Activated CD4-positive, CD25-positive, alpha-beta regulatory T cell treated with anti-CD3 and anti-CD28 coated beads, Interleukin-2, amount 50 U/mL, for 72 hours (primary cell): Measurements from ENCODE around the gene CELA3B.
"Not testable (repeated sequence)": the region's sequence is repeated elsewhere in the genome, so short reads cannot be mapped to it uniquely, and the experiment has no call there.

Source experiments
- DNase-seq: peaks from one replicate; pipeline ENCODE4 v3.0.0; 2021

The CELA3B gene

GRCh38 chr1:21976703-21977239 is at the start of gene CELA3B:
CELA3B (plus strand) TSS chr1:21977022; CDS start chr1:21977040, 18 bp downstream.
- DNase-seq: not testable (repeated sequence)

GRCh38 chr1:21927533-21928237 is 49.1 kb upstream of the CELA3B start:
- DNase-seq: no peak

- DNase-seq: no peak
These were observed 46.7 kb upstream of the CELA3B start for GRCh38 chr1:21930080-21930571.

GRCh38 chr1:21930629-21931170 is 46.1 kb upstream of the CELA3B start:
- no peak for DNase-seq

- no peak for DNase-seq
These were observed 45.4 kb upstream of the CELA3B start for GRCh38 chr1:21931171-21932093.

GRCh38 chr1:21932127-21932526 is 44.7 kb upstream of the CELA3B start:
- DNase-seq: no peak

- DNase-seq: no peak
These were observed 43.2 kb upstream of the CELA3B start for GRCh38 chr1:21933397-21934248.

- DNase-seq: no peak
These were observed 41.4 kb upstream of the CELA3B start for GRCh38 chr1:21935393-21935804.

- DNase-seq: no peak
These were observed 40.9 kb upstream of the CELA3B start for GRCh38 chr1:21935891-21936365.

GRCh38 chr1:21936366-21937031 is 40.3 kb upstream of the CELA3B start:
- DNase-seq: no peak

- no peak for DNase-seq
These were observed 39.8 kb upstream of the CELA3B start, which contains the start of gene HSPG2 for GRCh38 chr1:21937034-21937371. HSPG2 (minus strand) TSS chr1:21937310; CDS start chr1:21937217, 93 bp downstream.

GRCh38 chr1:21937372-21938121 is 39.3 kb upstream of the CELA3B start:
- peak; percentile 64 for DNase-seq

- no peak for DNase-seq
These were observed 37.9 kb upstream of the CELA3B start for GRCh38 chr1:21938732-21939538.

GRCh38 chr1:21939650-21940374 is 37.0 kb upstream of the CELA3B start:
- DNase-seq: no peak

- no peak for DNase-seq
These were observed 36.3 kb upstream of the CELA3B start for GRCh38 chr1:21940492-21940891.

GRCh38 chr1:21941370-21941769 is 35.5 kb upstream of the CELA3B start:
- DNase-seq: no peak

GRCh38 chr1:21942464-21942863 is 34.4 kb upstream of the CELA3B start:
- DNase-seq: no peak

- not testable (repeated sequence) for DNase-seq
These were observed 33.7 kb upstream of the CELA3B start for GRCh38 chr1:21942959-21943640.

- DNase-seq: no peak
These were observed 32.1 kb upstream of the CELA3B start for GRCh38 chr1:21944733-21945073.
